ENCODE measurements around the gene MARCHF3.

DNA sequence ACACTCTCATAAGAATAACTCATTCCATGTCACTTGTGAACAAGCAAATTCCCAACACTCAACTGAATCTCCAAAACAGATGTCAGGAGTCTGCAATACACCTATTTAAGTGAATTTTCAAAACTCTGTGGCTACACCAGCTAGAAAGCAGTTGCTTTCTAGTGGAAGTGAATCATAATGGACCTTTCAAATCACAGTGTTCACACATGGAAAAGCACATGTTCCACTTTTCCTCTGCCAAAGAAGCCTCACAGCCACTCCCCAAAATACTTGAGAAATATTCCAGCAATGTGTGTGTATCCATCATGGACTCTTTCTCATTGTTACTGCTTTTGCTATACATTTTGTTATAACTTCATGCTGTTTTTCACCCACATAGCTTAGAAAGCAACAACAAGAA is 17.4 kb downstream of the MARCHF3 start:
- TF ChIP-seq POLR2A (IDR thresholded peaks at IDR 0.05) (no peak), CTCF (IDR thresholded peaks at IDR 0.05) (no peak), EP300 (IDR thresholded peaks at IDR 0.05) (no peak), POLR2AphosphoS5 (IDR thresholded peaks at IDR 0.05) (no peak)
